Esophagus squamous epithelium (tissue), 5 donors: Measurements from ENCODE around the gene PCED1A. TPM values are rescaled to one million over a fixed set of nuclear protein-coding genes. Genes with fewer than 3 reads are reported as not detected.

Experiments
- DNase-seq: peaks from one replicate; lab custom pipeline; 2025; lab: John Stamatoyannopoulos, UW
- H3K27ac ChIP-seq, 4 donors: fragments of 200-600 bp; sonication (generic); one replicate each; pipeline ENCODE4 v1.5.1; 2016 to 2019; ENCODE audit warnings: mild to moderate bottlenecking in 1 of 4
- H3K27me3 ChIP-seq, 4 donors: fragments of 200-600 bp; sonication (generic); 1 replicate in 3 of 4; 2 replicates in 1 of 4; pipeline versions ENCODE4 v1.5.1 to v1.6.0; 2017 to 2021; ENCODE audit warnings: antibody characterized with exemption in 1 of 4
- H3K36me3 ChIP-seq, 3 donors: fragments of 200-600 bp; sonication (generic); one replicate each; pipeline ENCODE4 v1.5.1; 2016 to 2019
- H3K4me1 ChIP-seq, 3 donors: fragments of 200-600 bp; sonication (generic); one replicate each; pipeline ENCODE4 v1.5.1; 2017 to 2019
- H3K4me3 ChIP-seq, 4 donors: fragments of 200-600 bp; sonication (generic); 1 replicate in 3 of 4; 2 replicates in 1 of 4; pipeline ENCODE4 v1.5.1; 2016 to 2019; ENCODE audit warnings: mild to moderate bottlenecking in 2 of 4, moderate library complexity in 1 of 4
- H3K9me3 ChIP-seq, 3 donors: fragments of 200-600 bp; sonication (generic); one replicate each; pipeline ENCODE4 v1.5.1; 2016 to 2019
- POLR2A ChIP-seq, 4 donors: fragments of 450-650 bp; IDR thresholded peaks; one replicate each; pipeline ENCODE4 v1.6.1; 2017; ENCODE audit warnings: antibody characterized with exemption in 4 of 4, mild to moderate bottlenecking in 4 of 4, moderate library complexity in 3 of 4
- WGBS, 2 donors: methylation state at CpG; one replicate each; pipeline ENCODE4 v1.1.5; 2018; 5-methylcytosine and 5-hydroxymethylcytosine counted together
- intact Hi-C: fragments of 100-400 bp; cut with DNase I; formaldehyde crosslinking; loops from one replicate; pipeline ENCODE4 v1.15.0; 2022
- total RNA-seq, 4 donors: library from RNA; depleted of rRNA; stranded (reverse); fragments of >200 nt; gene quantifications; one replicate each; pipeline ENCODE4 v1.1.0, GENCODE V29; 2016
- TF ChIP-seq, protein P1 (sequence below), 6 experiments: fragments of 450-650 bp in 4 of 6; fragments of 200-600 bp in 2 of 6; sonication (generic) in 2 of 6; IDR thresholded peaks; one replicate each; pipeline ENCODE4 v1.5.1; 2016 to 2019; ENCODE audit warnings: antibody characterized with exemption in 6 of 6, mild to moderate bottlenecking in 4 of 6, moderate library complexity in 4 of 6
- donor health status: DM: yes; HTN: yes; CAD: no.

Gene PCED1A
- total RNA-seq, 4 donors from 2014 or later: 9.0 to 25.6 (median 16.6) TPM

DNA sequence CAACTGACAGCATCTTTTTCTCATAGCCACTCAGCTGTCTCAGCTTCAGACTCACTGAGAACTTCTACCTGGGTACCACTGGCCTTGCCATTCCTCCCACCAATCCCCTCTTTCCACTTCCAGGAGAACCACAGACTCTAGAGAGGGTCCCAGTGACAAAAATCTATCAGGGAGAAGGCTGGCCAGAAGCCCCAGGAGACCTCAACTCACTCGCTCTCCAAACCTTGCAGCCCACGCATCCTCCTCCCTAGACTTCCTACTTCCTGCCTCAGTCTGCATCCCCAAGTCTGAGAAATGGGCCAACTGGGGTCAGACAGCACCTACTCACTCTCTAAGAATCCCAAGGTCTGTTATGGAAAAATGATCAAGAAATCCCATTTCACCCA, 23.1 kb downstream of the PCED1A start:
- Histone ChIP-seq H3K4me3 (no peak overlapping the region), H3K27ac (no peak overlapping the region), H3K4me1 (peaks cover 0 to 20% (median 5%) of the 10 kb centered on the region in 3 donors), H3K27me3 (peaks cover 5 to 63% (median 11%) of the 10 kb centered on the region in 4 donors), H3K9me3 (peaks cover 0 to 2% (median 0%) of the 10 kb centered on the region in 3 donors), H3K36me3 (no peaks in the 10 kb centered on the region)
- TF ChIP-seq, protein P1, sequence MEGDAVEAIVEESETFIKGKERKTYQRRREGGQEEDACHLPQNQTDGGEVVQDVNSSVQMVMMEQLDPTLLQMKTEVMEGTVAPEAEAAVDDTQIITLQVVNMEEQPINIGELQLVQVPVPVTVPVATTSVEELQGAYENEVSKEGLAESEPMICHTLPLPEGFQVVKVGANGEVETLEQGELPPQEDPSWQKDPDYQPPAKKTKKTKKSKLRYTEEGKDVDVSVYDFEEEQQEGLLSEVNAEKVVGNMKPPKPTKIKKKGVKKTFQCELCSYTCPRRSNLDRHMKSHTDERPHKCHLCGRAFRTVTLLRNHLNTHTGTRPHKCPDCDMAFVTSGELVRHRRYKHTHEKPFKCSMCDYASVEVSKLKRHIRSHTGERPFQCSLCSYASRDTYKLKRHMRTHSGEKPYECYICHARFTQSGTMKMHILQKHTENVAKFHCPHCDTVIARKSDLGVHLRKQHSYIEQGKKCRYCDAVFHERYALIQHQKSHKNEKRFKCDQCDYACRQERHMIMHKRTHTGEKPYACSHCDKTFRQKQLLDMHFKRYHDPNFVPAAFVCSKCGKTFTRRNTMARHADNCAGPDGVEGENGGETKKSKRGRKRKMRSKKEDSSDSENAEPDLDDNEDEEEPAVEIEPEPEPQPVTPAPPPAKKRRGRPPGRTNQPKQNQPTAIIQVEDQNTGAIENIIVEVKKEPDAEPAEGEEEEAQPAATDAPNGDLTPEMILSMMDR (IDR thresholded peaks at IDR 0.05): no peak
- no peak for TF ChIP-seq POLR2A (IDR thresholded peaks at IDR 0.05)
- intact Hi-C loops: no loop called here
- no peak for DNase-seq
- WGBS, 2 donors: 85 to 95% methylated on average over 2 of the region's 2 CpGs

DNA sequence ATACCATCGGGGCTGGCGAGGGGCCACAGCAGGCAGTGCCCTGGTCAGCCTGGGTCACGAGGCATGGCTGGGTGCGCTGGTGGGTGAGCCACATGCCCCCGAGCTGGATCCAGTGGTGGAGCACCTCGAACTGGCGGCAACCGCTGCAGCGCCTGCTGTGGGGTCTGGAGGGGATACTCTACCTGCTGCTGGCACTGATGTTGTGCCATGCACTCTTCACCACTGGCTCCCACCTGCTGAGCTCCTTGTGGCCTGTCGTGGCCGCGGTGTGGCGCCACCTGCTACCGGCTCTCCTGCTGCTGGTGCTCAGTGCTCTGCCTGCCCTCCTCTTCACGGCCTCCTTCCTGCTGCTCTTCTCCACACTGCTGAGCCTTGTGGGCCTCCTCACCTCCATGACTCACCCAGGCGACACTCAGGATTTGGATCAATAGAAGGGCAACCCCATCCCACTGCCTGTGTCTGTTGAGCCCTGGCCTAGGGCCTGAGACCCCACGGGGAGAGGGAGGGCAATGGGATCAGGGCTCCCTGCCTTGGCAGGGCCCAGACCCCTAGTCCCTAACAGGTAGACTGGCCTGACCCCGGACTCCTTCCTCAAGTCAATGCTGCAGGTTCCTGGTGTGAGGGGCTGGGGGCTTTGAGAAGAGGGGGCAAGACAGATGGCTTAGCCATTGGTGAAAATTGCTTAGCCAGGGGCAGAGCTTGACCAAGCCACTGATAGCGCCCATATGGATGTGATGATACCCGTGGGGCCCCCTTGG, 23.7 kb downstream of the PCED1A start:
- H3K9me3 ChIP-seq: peaks cover 0 to 8% (median 0%) of the 10 kb centered on the region in 3 donors
- H3K36me3 ChIP-seq: no peaks in the 10 kb centered on the region
- WGBS, 2 donors: 80 to 86% methylated on average over 9 to 14 of the region's 20 CpGs
- H3K27me3 ChIP-seq: peaks cover 5 to 63% (median 11%) of the 10 kb centered on the region in 4 donors
- TF ChIP-seq, protein P1 (IDR thresholded peaks at IDR 0.05): no peak
- no peak for TF ChIP-seq POLR2A (IDR thresholded peaks at IDR 0.05)
- no peak overlapping the region for H3K4me3 ChIP-seq
- DNase-seq: no peak
- H3K27ac ChIP-seq: no peak overlapping the region
- intact Hi-C loops: no loop called here
- peaks cover 0 to 20% (median 5%) of the 10 kb centered on the region in 3 donors for H3K4me1 ChIP-seq

DNA sequence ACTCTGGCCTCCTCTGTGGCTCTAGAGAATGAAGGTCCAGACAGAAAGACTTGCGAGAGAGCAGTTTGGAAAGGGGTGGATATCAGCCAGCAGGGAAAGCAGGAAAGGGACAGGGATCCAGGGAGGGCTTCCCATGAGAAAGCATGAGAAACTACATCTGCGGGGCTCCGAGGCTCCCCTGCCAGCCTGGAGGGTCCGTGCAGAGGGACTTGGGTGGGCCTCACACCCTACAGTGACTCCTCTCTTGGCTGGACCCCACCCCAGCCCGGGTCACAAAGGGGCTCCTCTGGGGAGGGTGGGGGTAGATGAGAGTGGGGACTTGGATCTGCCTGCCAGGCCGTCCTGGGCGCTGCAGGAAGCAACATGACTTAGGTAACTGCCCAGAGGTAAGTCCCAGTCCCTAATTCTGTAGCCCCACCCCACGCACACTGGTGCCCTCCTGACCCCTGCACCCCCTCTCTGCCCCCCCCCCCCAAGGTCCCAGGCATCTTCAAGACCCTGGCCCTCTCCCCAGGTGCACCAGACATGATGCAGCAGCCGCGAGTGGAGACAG, 24.3 kb downstream of the PCED1A start, which contains the start of gene TMEM239:
TMEM239 (plus strand) TSS at position 335 of the 553 bp plus-strand sequence; CDS start at position 526, 191 bp downstream.
- Histone ChIP-seq H3K27ac (no peak within 1 kb of the TSS), H3K27me3 (peaks cover 1 to 63% (median 10%) of the 10 kb centered on the region in 4 donors), H3K36me3 (no peaks in the 10 kb centered on the region), H3K9me3 (peaks cover 0 to 11% (median 0%) of the 10 kb centered on the region in 3 donors), H3K4me3 (no peak within 1 kb of the TSS), H3K4me1 (peaks cover 0 to 13% (median 5%) of the 10 kb centered on the region in 3 donors)
- WGBS, 2 donors: 59 to 66% methylated on average over 4 to 6 of the region's 10 CpGs
- TF ChIP-seq, protein P1 (IDR thresholded peaks at IDR 0.05): no peak
- TF ChIP-seq POLR2A (IDR thresholded peaks at IDR 0.05): no peak
- intact Hi-C loops: no loop called here
- no peak for DNase-seq

DNA sequence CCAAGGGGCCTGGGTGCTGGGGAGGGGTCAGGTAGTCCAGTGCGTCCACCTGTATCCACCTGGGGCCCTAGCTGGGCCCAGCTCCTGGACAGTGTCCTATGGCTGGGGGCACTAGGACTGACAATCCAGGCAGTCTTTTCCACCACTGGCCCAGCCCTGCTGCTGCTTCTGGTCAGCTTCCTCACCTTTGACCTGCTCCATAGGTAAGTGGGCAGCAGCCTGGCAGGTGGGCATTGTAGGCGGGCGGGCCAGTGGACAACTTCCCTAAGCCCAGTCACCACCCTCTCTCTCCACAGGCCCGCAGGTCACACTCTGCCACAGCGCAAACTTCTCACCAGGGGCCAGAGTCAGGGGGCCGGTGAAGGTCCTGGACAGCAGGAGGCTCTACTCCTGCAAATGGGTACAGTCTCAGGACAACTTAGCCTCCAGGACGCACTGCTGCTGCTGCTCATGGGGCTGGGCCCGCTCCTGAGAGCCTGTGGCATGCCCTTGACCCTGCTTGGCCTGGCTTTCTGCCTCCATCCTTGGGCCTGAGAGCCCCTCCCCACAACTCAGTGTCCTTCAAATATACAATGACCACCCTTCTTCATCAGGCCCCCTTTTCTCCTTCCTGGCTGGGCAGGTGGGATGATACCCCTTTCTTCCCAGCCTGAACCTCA, 25.1 kb downstream of the PCED1A start:
- no peak for TF ChIP-seq POLR2A (IDR thresholded peaks at IDR 0.05)
- TF ChIP-seq, protein P1 (IDR thresholded peaks at IDR 0.05): no peak
- DNase-seq: no peak
- intact Hi-C loops: no loop called here
- 90% methylated on average over 6 of the region's 8 CpGs; no CpG with 5 or more reads in 1 of the 2 donors for WGBS, 2 donors
- Histone ChIP-seq H3K4me3 (no peak overlapping the region), H3K9me3 (peaks cover 0 to 11% (median 0%) of the 10 kb centered on the region in 3 donors), H3K4me1 (peaks cover 0 to 8% (median 5%) of the 10 kb centered on the region in 3 donors), H3K36me3 (no peaks in the 10 kb centered on the region), H3K27me3 (peaks cover 0 to 63% (median 3%) of the 10 kb centered on the region in 4 donors), H3K27ac (no peak overlapping the region)
